Iris pigment epithelial cell (primary cell): ENCODE data around the gene TMPRSS11D.

Source experiments
- DNase-seq: peaks from one replicate; pipeline ENCODE4 v3.0.0-alpha.2; 2011; ENCODE audit warnings: low read depth

TMPRSS11D gene, protein sequence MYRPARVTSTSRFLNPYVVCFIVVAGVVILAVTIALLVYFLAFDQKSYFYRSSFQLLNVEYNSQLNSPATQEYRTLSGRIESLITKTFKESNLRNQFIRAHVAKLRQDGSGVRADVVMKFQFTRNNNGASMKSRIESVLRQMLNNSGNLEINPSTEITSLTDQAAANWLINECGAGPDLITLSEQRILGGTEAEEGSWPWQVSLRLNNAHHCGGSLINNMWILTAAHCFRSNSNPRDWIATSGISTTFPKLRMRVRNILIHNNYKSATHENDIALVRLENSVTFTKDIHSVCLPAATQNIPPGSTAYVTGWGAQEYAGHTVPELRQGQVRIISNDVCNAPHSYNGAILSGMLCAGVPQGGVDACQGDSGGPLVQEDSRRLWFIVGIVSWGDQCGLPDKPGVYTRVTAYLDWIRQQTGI

DNA sequence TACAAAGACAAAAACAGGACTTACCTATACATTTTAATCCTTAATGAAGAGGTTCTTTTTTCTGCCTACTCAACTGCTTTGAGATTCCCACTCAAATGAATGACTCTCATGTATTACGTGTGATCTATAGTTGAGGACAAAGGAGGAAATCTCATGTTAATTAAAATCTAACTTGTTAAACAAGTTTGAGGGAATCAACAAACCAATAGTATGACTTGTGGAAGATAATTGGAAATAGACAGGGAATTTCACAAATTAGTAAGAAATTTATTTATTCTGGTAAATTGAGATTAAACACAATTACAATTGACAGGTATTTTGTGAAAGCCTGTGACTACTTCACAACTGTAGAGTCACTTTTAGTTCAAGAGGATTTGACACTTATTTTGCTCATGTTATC lies at the start of gene TMPRSS11D:
Gene TMPRSS11D, minus strand, starts transcription at position 101 of the 400 bp plus-strand sequence. Its CDS starts 69 bp downstream, at position 32.
- DNase-seq: no peak

DNA sequence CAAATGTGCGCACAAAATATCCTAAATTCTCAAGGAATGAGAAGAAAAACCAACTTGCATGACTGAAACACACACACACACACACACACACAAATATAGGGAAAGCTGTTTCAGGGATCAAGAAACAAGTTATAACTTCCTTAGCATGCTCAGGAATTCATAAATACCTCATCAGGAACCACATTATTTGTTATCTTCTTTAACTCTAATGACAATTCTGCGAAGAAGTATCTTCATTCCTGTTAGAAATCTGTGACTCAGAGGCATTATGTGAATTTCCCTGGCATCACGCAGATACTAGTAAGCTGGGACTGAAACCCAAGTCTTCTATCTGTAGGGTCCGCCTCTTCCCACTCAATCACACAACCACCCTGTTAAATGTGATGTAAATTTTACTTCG lies 49.2 kb upstream of the TMPRSS11D start:
- DNase-seq: no peak

DNA sequence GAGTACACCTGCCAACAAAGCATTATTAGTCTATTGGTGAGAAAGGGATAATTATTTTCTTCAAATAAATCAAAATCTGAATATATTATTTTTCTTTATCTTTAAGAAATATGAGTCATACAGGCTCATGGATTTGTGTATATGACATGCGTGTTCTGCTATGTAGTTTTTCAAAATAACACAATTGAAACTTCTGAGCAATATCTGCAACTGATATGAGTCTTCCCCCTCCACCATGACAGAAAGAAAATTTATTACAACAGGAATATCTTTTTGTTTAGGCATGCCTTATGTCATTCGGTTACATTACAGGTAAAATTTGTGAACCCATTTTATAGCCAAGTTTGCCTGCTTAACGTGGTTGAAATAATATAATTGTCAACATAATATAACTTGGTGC lies 47.5 kb upstream of the TMPRSS11D start:
- DNase-seq: no peak

DNA sequence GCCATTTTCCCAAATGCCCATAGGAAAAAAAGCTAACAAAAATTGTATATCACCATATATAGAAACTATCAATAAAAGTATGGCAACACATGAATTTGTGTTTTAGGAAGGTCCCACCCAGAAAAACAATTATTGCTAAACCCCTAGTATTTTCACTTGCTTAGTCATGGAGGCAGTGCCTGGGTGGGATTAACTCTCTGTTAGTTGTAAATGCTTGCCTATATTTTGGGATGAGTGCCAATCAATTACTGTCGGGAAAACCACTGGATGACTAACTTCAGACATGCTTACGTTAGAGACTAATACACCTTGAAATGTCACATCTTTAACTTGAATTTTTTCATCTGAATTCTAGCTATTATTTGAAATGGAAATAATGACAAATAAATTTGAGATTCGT lies 45.6 kb upstream of the TMPRSS11D start:
- DNase-seq: peak; percentile 68

DNA sequence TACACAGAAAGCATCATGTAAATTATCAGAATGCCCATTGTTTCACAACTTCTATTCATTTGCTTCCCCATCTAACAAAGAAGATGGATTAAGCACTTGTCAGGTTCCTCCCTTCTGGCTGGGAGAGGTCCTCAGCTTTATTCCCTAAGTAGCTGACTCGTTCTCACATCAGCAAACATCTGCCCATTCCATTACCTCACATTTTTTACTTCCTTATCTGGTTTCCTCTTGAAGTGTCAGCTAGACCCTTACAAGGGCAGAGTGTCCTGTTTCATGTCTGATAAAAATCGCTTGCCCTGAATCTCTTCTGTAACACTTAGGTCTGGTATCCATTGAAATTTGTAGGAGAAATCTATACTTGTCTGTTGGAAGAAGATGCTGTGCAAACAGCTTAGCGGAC lies 44.7 kb upstream of the TMPRSS11D start:
- no peak for DNase-seq

DNA sequence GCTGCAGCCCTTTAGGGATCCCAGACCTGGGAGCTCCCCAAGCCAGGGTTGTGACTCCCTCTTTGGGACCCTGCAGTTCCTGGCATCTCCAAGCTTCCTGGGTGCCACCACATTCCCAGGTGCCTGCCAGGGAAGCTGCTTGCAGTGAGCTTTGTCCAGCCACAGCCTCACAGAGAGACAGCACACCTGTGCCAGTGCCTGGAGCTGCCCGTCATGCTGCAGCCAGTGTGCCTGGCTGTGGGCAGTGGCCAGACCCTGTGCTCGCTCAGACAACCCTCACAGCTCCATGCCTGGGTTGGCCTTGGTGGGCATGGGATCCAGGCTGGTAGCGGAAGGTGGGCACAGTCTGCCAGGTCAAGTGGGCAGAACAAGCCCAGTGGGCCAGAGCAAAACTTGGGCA lies 43.4 kb upstream of the TMPRSS11D start:
- no peak for DNase-seq

DNA sequence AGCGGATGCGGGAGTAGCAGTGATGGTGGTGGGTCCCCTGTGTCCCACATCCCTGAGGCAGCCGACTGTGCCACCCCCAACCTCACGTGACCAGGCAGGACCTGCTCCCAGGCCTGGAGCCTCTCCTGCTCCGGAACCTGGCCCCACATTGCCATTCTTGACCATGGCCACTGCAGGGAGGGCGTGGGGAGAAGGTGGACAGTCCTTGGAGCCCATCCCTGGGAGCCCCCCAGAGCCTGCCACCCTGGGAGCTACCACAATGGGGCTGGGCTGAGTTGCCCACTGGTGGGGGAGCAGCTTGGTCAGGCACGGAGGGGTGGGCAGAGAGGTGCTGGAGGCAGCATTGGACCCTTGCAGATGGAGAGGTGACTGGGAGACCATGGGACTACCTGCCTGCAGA lies 42.7 kb upstream of the TMPRSS11D start:
- DNase-seq: no peak

DNA sequence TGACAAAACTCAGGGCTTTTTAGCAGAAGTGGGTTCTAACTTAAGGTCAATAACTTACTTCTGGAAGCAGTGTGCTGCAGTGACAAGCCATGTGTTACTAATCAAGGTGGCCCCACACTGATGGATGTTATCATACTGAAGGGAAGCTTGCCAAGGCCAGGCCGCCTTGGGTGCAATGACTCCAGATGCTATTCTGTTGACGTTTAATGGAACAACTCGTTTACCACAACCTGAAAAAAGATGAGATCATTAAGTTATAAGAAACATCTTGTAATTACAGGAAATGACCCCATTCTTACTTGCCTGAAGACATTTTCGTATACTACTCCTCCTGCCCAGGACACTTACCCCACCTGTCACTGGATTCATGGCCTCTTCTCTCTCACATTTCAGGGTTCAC lies 38.9 kb upstream of the TMPRSS11D start:
- DNase-seq: peak; percentile 29

DNA sequence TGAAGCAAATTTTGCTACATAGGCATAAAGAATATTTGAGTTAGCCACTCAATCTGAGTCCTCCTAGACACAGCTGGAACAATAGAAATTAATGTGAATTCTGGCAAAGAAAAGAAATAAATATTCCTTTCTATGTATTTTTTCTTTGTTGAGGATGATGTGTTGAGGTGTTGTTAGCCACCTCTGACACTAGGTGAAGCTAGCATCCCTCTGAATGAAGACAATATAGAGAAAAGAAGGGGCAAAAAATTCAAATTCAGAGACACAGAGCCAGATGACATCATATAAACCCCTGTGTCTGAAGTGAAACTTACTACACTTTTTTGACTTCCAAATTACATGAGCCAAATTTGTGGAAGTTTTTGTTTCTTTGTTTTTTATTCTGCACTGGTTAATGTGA lies 34.6 kb upstream of the TMPRSS11D start:
- no peak for DNase-seq

DNA sequence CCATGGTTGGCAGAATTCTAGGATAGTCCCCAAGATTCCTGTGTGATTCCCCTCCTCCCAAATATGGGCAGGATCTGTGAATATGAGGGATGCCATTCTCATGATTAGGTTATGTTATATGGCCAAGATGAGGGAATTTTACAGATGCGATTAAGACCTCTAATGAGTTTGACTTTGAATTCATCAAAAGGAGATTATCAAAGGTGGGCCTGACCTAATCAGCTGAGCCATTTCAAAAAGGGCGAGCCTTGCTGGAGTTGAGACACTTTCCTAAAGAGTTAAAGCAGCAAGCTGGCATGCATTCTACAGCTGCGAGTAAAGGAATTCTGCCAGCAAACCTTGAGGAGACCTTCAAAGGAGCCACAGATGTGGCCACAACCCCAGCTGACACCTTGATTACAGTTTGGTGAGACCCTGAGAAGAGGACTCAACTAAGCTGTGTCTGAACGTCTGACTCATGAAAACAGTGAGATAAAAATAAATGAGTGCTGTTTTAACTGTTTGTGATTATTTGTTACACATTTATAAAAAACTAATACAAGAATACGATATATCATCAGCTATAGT lies 31.7 kb upstream of the TMPRSS11D start:
- DNase-seq: no peak

DNA sequence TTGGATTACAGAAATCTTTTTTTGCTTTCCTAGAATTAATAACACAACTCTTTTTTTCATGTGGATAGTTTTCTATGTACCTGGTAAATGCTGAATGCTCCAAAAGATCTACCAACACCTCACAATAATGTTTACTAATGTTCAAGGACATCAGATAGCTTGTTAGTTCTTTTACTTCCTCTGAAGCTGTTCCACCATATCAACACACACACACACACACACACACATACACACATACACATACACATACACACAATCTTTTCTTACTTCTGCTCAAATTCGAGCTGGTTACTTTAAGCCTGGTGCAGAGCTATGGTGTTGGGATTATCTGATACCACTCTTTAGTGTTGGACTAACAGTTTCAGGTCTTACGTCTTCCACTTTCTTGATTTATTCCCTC lies 28.3 kb upstream of the TMPRSS11D start:
- no peak for DNase-seq

DNA sequence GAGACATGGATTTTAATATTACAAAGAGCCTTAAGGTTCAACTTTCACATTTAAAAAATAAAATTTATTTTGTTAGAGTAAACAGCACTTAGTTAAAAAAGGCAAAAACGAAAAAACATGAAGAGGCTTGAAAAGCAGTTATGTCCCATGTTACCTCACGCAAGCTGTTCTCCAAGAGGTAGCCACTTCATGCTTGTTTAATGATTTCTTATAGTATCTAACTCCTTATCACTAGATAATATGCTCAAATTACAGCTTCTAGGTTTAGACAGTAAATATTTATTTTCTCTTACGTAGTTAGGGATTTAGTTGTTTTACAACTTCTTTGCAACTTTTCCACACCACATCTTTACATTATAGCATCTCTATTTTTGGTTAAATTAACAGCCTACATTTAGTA lies 27.8 kb upstream of the TMPRSS11D start:
- DNase-seq: no peak

DNA sequence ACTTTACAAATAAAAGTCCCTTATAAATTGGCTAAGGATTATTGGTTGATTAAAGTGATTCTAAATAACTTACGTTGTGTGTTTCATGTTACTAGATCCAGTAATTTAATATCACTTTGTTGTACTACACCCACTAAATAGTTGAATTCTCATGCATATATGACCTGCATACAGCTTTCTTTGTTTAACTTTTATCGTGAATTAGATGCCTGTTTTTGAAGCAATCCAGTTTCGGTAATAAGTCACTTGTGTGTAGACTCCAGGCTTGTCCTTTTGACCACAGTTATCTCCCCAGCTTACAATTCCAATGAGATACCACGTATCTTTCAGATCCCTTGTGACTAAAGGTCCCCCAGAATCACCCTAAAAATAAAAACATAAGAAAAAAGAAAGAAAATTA lies 27.3 kb upstream of the TMPRSS11D start:
- no peak for DNase-seq

DNA sequence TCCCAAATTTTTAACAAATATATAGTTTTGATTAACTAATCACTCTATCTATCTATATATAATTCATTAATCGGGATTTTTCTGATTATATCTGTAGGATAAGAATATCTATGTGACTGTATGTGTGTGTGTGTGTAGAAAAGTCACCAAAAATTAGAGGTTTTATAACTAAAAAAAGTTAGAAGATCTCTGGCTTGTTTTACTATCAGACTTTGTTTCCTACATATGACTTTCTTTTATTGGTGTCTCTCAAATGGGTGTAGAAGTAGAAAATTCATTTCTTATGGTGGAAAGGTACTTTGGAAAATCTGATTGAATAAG lies 26.7 kb upstream of the TMPRSS11D start:
- no peak for DNase-seq

DNA sequence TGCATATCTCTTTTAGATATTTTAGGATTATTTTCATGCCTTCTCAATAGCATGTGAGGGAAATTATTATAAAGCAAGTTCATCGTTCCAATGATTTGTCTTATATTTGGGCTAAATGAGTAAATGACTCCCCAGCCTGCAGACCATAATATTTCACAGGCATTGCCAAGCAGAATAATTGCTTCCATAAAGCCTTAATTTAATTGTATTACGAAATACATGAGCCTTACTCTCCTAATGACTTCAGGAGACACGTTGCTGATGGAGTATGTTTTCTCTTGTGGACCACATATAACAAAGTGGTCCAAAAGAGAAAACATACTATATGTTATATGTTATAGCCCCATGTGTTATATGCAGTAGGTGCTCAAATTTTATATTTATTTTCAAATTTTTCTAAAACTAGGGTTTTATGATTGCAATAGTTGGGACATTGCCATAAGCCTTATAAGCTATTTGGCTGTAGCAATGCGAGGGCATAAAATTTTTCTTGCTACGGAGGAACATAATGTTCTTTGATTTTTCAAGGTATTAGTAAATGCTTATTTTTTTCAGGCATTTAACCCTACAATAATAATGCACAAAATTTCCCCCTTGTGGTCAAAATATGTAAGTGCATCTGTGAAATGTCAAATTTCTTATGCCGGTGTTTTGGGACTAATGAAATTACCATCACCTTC lies 26.2 kb upstream of the TMPRSS11D start:
- peak; percentile 41 for DNase-seq

DNA sequence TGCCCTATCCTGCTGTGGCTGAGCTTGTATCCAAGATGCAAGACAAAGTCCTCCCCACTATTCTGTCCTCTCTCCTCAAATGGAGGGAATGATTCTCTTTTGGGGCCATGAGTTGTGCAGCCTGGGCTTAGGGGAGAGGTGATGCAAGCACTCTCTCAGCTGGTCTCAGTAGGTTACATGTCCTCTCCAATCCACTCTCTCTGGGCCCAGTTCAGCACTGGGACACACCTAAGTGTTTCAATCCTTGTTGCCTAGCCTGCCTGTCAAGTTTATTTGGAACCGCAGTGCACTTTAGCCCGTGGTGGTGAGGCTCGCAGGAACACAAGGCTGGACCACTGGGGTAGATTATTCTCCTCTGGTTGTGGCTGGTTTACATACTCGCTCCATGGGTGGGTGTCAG lies 23.8 kb upstream of the TMPRSS11D start:
- no peak for DNase-seq

DNA sequence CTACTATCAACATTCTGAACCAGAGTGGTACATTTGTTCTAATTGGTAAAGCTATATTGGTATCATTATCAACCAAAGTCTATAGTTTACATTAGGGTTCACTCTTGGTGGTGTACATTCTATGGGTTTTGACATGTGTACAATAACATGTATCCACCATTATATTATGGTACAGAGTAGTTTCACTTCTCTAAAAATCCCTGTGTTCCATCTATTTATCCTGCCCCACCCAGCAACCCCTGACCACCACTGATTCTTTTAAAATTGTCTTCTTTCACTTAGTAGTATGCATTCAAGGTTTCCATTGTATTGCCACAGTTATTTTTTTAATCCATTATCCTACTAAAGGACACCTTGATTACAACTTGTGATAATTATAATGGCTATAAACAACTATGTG lies 15.3 kb upstream of the TMPRSS11D start:
- no peak for DNase-seq

DNA sequence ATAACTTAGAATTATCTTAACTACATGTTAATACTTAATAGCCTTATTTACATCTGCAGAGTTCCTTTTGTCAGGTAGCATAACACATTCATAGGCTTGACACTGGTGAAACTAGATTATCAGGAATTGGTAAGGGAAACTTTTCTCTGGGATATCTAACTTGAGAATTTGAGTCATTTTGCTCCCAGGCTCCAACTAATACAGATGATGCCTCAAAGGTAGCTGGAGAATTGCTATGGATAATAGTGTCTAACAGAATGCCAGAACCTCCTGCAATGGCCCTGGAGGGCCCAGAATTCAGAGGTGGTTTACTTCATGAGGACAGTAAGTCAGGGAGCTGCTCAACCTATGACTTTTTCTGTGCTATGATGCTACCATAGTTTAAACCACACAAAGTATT lies 13.9 kb upstream of the TMPRSS11D start:
- DNase-seq: no peak

DNA sequence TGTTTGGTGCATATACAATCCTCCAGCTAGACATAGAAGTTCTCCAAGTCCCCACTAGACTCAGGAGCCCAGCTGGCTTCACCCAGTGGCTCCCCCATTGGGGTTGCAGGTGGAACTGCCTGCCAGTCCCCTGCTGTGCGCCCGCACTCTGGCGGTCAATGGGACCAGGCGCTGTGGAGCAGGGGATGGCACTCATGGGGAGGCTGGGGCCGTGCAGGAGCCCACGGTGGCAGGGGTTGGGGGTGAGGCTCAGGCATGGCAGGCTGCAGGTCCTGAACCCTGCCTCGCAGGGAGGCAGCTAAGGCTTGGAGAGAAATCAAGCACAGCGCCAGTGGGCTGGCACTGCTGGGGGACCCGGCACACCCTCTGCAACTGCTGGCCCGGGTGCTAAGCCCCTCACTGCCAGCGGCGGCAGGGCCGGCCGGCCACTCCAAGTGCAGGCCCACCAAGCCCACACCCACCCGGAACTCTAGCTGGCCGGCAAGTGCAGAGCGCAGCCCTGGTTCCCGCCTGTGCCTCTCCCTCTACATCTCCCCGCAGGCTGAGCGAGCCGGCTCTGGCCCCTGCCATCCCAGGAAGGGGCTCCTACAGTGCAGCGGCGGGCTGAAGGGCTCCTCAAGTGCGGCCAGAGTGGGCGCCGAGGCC lies 12.7 kb upstream of the TMPRSS11D start:
- no peak for DNase-seq

DNA sequence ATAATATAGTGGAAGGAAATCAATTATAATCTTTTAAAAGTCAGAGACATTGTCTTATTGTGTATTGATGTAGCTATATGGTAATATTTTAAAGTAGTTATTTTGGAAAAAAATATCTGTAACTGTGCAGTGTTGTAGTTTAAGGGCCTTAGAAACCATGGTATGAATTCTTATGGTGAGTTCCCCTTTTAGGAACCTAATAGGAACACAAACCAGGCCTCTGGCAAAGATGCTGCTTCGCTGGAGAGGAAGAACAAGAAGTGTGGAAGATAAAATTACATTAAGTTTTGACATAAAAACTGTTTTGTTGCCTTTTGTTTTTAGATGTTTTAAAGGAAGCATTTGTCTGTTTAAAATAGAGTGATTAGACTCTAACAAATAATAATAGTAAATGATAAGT lies 10.9 kb upstream of the TMPRSS11D start:
- DNase-seq: no peak

DNA sequence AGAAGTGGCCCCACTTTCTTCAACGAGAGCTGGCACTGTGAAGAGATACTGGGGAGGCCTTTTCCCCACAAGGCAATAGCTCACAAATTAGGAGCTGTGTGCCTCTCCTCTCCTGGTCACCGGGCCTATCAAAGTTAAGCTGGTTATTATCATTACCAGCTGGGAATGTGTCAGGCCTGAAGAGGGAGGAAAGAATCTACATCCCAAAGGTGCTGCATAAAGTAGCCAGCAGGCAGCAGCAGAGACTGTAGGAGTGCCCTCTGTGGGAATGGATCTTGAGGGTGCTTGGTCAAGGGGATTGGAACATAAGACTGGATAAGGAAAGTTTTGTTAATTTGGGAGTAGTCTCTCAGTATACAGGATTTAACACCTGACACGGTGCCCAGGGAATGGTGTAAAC lies 9.1 kb upstream of the TMPRSS11D start:
- no peak for DNase-seq

DNA sequence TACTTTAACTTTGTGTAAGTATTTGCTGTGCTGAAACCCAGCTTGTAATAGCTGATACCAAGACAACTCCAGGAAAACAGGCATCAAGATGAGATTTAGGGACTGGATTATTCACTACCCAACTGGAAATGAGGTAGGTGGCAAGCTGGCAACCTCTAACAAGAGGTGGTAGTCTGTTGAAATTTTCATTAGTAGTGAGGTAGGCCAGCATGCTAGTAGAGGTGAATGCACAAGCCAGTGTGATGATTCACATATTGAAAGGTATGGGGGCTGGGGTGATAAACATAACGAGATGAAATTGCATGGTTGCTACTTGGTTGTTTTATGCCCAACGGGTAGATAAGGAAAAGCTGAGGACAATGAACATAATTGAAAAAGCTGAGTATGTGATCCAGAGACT lies 8.5 kb upstream of the TMPRSS11D start:
- no peak for DNase-seq

DNA sequence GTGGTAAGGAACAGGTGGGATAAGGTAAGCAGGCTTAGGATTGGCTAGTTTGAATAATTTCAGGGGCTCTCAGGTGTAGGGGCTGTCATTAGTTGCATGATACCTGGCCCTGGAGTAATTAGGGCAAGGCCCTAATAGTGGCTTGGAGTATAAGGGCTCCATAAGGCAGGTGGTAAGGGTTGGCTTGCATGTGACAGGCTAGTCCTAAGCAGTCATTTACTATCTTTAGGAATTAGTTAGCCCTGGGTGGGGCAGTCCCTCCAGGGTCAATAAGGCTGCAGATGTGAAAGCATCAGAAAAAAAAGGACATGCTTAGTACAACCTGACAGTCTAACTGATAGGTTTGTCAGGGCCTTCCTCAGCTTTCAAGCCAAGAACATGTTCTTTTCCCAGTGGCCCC lies 7.8 kb upstream of the TMPRSS11D start:
- DNase-seq: no peak
